ENCODE measurements around the gene SLC2A8. TPM values are rescaled to one million over a fixed set of nuclear protein-coding genes. Genes with fewer than 3 reads are reported as not detected.

The SLC2A8 gene
- total RNA-seq, 2 experiments from 2014 or later: 5.3 to 6.5 TPM

- CTCF ChIA-PET: interaction anchor here (1.1 kb wide), 1 partner anchor 24 kb away, joined by 3 read pairs; the partner anchor contains the start of gene SLC2A8
- POLR2A ChIA-PET: no interaction called here
Observed at GRCh38 chr9:127421057-127421456, 24.1 kb downstream of the SLC2A8 start.

- CTCF ChIA-PET: interaction anchor here (1.5 kb wide), 1 partner anchor 207 kb away, joined by 5 read pairs; no protein-coding TSS in a partner anchor
- POLR2A ChIA-PET: interaction anchor here (3.1 kb wide), 1 partner anchor 29 kb away, joined by 27 read pairs; the partner anchor contains the start of genes LRSAM1 and RPL12
Observed at GRCh38 chr9:127422133-127422782, 25.3 kb downstream of the SLC2A8 start.

GRCh38 chr9:127422787-127423186 is 25.8 kb downstream of the SLC2A8 start:
- ChIA-PET CTCF (interaction anchor here (1.2 to 1.5 kb wide), 2 partner anchors 21 to 208 kb away, joined by 3 to 5 read pairs; no protein-coding TSS in a partner anchor), POLR2A (interaction anchor here (2.6 to 3.1 kb wide), 2 partner anchors 28 to 35 kb away, joined by 11 to 27 read pairs; partner anchors contain the start of genes LRSAM1 and RPL12)

DNA sequence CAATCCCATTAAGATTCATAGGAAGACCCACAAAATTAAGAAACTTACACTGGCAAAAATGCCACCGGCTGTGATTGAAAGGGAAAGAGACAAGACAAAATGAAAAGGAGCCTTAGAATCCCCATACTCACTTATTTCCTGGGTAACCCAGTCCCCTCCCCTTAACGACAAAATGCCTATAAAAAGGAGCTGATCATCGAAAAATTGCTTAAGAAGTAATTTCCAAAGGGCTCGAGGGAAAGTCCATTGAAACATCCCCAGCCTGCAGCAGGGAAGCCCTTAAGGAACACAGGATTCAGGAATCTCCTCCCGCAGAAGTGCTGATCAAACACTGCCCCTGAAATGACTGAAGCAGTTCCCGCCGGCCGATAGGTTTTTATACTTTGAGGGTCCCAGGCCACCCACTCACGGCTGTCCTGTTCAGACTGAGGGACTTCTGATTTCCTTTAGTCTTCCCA is 26.5 kb downstream of the SLC2A8 start:
- POLR2A ChIA-PET: interaction anchor here (1.3 to 3.1 kb wide), 3 partner anchors 27 to 35 kb away, joined by 3 to 27 read pairs (median 11); partner anchors contain the start of genes LRSAM1, RPL12 and SLC2A8
- CTCF ChIA-PET: interaction anchor here (1.2 to 1.8 kb wide), 3 partner anchors 21 to 209 kb away, joined by 3 to 7 read pairs (median 5); partner anchors contain the start of gene SLC2A8

DNA sequence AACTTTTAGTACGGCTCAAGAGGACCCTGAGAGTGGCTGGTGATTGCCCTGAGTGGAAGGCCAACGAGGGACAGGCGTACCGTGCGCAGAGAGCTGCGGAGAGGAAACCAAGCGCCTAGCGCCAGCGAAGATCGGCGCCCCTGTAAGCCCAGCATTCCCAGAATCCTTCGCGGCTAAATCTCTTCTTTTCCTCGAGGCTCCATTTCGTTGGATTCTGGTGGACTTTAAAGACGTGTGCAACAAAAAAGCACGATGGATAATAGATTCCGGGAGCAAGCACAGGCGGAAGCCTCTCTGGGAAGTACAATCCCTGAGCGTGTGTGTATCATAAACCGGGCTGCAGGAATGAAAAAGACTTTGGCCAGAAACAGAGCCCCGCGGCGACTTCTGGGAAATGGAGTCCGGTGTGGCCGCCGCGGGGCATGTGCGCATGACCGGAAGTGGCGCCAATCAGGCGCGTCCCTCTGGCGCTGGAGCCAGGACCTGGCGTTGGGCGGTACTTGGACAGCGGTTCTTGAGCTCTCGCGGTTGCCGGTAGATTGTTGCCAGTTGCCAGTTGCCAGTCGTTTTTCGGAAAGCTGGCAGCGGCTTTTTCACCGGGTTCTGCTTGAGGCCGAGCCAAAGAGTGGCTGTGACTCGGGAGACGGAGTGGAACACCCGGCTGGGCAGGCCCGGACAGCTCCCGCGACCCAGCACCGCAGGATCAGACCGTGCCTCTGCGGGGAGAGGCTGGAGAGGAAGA is 27.1 kb downstream of the SLC2A8 start, which contains the start of gene ZNF79:
TSS of gene ZNF79 (plus strand) at position 449 of the 742 bp plus-strand sequence. CDS start 406 bp downstream, outside the sequence.
- POLR2A ChIA-PET: interaction anchor here (0.7 to 3.1 kb wide), 5 partner anchors 22 to 361 kb away, joined by 3 to 27 read pairs (median 5); partner anchors contain the start of genes LRSAM1, RPL12 and SLC2A8
- CTCF ChIA-PET: interaction anchor here (1.2 to 1.8 kb wide), 3 partner anchors 20 to 209 kb away, joined by 3 to 7 read pairs (median 5); partner anchors contain the start of gene SLC2A8

DNA sequence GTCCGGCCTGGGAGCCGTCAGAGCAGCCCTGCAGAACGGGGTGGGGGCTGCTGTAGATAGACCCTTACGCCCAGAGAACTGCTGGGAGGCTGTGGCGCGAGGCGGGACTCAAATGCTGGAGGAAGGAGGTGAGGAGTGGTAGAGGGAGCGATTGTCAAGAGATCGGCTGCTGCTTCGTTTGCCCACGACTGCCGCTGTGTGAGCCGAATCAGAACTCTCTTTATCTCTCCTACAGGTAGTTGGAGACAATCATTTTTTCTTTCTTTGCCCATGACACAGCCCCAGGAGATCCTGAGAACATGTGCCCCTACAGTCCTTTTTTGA is 27.7 kb downstream of the SLC2A8 start:
- CTCF ChIA-PET: interaction anchor here (1.8 kb wide), 1 partner anchor 28 kb away, joined by 7 read pairs; the partner anchor contains the start of gene SLC2A8
- POLR2A ChIA-PET: interaction anchor here (0.7 to 3.1 kb wide), 5 partner anchors 21 to 360 kb away, joined by 3 to 27 read pairs (median 5); partner anchors contain the start of genes LRSAM1, RPL12 and SLC2A8

DNA sequence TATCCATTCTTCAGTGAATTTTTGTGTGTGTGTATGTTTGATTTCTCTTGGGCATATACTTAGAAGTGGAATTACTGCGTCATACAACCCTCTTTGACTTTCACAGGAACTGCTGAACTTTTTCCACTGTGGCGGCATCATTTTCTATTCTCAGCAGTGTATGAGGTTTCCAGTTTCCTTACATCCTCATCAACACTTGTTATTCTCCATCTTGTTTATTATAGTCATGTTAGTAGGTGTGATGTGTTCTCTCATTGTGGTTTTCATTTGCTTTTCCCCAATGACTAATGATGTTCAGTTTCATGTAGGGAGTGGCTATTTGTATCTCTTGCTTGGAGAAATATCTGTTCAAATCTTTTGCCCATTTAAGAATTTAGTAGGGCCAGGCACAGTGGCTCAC is 29.8 kb downstream of the SLC2A8 start:
- CTCF ChIA-PET: interaction anchor here (0.7 kb wide), 1 partner anchor 172 kb away, joined by 5 read pairs; no protein-coding TSS in a partner anchor
- POLR2A ChIA-PET: no interaction called here

- POLR2A ChIA-PET: interaction anchor here (0.6 kb wide), 1 partner anchor 15 kb away, joined by 5 read pairs; no protein-coding TSS in a partner anchor
- CTCF ChIA-PET: no interaction called here
Observed at GRCh38 chr9:127428348-127428747, 31.4 kb downstream of the SLC2A8 start.

DNA sequence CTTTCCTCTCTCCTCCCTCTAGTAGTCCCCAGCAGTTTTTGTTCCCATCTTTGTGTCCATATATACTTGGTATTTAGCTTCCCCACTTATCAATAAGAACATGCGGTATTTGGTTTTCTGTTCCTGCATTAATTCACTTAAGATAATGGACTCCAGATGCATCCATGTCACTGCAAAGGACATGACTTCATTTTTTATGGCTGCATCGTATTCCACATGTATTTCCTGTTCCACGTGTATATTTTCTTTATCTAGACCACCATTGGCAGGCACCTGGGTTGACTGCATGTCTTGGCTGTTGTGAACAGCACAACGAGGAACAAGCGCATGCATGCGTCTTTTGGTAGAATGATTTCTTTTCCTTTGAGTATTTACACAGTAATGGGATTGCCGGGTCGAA is 33.4 kb downstream of the SLC2A8 start:
- POLR2A ChIA-PET: interaction anchor here (1.5 kb wide), 1 partner anchor 15 kb away, joined by 3 read pairs; no protein-coding TSS in a partner anchor
- CTCF ChIA-PET: no interaction called here

DNA sequence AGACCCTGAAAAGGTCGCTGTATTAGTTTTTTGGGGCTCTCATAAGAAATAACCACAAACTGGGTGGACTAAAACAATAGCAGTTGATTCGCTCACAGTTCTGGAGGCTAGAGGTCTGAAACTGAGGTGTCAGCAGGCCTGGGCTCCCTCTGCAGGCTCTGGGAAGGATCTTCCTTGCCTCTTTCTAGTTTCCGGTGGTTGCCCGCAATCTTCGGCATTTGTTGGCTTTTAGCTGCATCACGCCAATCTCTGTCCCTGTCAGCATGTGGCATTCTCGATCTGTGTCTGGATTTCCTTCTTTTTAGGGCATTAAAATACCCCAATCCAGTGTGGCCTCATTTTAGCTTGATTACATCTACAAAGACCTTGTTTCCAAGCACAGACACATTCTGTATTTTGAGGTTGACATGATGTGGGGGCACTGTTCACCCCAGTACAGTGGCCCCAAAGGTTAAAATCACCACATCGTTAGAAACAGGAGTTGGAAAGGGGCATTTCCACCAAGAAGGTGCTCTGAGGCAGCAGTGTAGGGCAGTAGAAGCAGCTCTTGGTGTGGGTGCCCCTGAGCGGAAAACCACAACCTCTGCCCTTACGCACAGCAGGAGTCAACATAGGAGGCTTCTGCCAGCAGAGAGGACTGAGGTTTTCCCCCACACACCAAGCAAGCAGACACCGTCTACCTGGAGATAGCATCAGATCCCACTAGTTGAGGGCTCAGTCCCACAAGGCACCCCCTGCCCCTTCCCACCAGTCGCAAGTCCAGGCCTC is 40.7 kb downstream of the SLC2A8 start:
- CTCF ChIA-PET: interaction anchor here (1.0 kb wide), 1 partner anchor 224 kb away, joined by 3 read pairs; no protein-coding TSS in a partner anchor
- POLR2A ChIA-PET: interaction anchor here (0.9 kb wide), 1 partner anchor 328 kb away, joined by 3 read pairs; no protein-coding TSS in a partner anchor

DNA sequence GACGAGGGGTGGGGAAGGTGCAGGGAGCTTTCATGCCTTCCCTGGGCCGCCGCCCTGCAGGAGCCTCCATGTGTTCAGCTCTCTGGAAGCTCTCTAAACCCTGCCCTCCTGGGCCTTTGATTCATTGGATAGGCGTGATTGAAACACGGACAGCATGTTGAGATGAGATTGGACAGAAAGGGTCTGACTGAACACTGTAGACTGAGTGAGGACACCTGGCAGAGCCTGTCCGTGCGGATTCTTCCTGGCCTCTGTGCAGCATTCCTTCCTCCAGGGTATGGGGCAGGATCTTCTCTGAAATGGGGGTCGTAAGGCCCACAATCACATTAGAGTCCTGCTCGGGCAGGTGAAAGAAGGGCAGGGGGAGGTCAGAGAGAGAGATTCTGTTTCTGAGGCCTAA is 41.4 kb downstream of the SLC2A8 start:
- POLR2A ChIA-PET: interaction anchor here (0.6 kb wide), 1 partner anchor 945 kb away, joined by 7 read pairs; no protein-coding TSS in a partner anchor
- CTCF ChIA-PET: interaction anchor here (0.7 kb wide), 1 partner anchor 10 kb away, joined by 3 read pairs; no protein-coding TSS in a partner anchor

GRCh38 chr9:127444283-127444920 is 47.4 kb downstream of the SLC2A8 start:
- POLR2A ChIA-PET: interaction anchor here (0.7 to 1.1 kb wide), 3 partner anchors 8 to 125 kb away, joined by 3 to 4 read pairs (median 3); no protein-coding TSS in a partner anchor
- CTCF ChIA-PET: interaction anchor here (0.7 to 1.6 kb wide), 3 partner anchors 21 to 48 kb away, joined by 3 to 5 read pairs (median 3); partner anchors contain the start of gene SLC2A8

GRCh38 chr9:127444921-127445850 is 48.2 kb downstream of the SLC2A8 start:
- ChIA-PET POLR2A (interaction anchor here (0.9 to 1.4 kb wide), 3 partner anchors 15 to 83 kb away, joined by 3 to 5 read pairs (median 3); partner anchors contain the start of gene ZNF79), CTCF (interaction anchor here (1.5 kb wide), 1 partner anchor 22 kb away, joined by 3 read pairs; no protein-coding TSS in a partner anchor)

- ChIA-PET CTCF (no interaction called here), POLR2A (interaction anchor here (0.5 to 1.4 kb wide), 3 partner anchors 10 to 22 kb away, joined by 3 to 5 read pairs (median 3); partner anchors contain the start of gene ZNF79)
Observed at GRCh38 chr9:127445851-127446712, 49.1 kb downstream of the SLC2A8 start.

- ChIA-PET POLR2A (interaction anchor here (0.7 to 1.3 kb wide), 4 partner anchors 22 to 341 kb away, joined by 3 to 5 read pairs (median 4); partner anchors contain the start of gene ZNF79), CTCF (no interaction called here)
Observed at GRCh38 chr9:127446713-127447415, 49.9 kb downstream of the SLC2A8 start.

All from activated CD8-positive, alpha-beta memory T cell treated with anti-CD3 and anti-CD28 coated beads for 36 hours (primary cell).